ENCODE data around the gene GIPC3.

DNA sequence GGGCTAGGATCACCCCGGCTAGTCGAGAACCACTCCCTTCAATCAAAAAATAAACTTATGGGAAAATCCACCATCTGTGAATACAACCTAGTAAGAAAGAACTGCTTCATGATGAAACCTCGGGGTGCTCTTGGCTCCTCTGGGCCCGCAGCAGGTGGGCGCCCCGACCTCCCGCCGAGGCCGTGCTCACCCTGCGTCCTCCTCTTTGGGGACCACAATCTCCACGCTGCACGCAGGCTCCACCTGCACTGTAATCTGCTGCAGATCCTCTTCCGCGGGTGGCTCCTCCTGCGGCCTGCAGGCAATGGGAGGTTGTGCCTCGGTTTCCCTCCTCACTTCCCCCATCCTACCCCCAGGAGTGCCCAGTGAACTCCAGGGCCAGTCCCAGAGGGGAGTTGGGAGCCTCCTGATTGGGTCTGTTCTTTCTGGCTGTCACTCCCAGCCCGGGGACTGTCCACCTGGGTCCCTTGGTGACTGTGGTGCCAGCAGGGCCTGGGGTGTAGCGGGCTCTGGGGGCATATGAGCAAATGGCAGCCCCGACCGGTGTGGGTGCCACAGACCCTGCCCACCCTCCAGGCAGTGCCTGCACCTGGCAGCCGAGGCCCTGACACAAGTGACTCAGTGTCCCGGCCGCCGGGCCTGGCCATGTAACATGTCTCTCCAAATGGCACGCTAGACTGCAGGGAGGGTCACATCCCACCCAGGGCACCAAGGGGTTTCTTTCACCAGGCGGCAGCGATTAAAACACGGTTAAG lies 56.4 kb downstream of the GIPC3 start:
- TF ChIP-seq, protein P1, sequence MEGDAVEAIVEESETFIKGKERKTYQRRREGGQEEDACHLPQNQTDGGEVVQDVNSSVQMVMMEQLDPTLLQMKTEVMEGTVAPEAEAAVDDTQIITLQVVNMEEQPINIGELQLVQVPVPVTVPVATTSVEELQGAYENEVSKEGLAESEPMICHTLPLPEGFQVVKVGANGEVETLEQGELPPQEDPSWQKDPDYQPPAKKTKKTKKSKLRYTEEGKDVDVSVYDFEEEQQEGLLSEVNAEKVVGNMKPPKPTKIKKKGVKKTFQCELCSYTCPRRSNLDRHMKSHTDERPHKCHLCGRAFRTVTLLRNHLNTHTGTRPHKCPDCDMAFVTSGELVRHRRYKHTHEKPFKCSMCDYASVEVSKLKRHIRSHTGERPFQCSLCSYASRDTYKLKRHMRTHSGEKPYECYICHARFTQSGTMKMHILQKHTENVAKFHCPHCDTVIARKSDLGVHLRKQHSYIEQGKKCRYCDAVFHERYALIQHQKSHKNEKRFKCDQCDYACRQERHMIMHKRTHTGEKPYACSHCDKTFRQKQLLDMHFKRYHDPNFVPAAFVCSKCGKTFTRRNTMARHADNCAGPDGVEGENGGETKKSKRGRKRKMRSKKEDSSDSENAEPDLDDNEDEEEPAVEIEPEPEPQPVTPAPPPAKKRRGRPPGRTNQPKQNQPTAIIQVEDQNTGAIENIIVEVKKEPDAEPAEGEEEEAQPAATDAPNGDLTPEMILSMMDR (IDR thresholded peaks at IDR 0.05), result no peak
- TF ChIP-seq POLR2A (IDR thresholded peaks at IDR 0.05), result no peak

Measured in prostate gland (tissue), 2 donors.